ENCODE results near the gene SLC25A38. TPM values are rescaled to one million over a fixed set of nuclear protein-coding genes. Genes with fewer than 3 reads are reported as not detected.

SLC25A38 gene
- total and polyA plus RNA-seq, 10 of the 15 experiments (the other 5 are each of a cell fraction or from before 2014, with no cell fraction given), result 15.2 to 55.2 (median 39.2) TPM

- H3K4me2 ChIP-seq (ENCODE audit: control insufficient read depth, insufficient read depth), result peak overlapping the region; percentile 94
- 2% methylated on average over 9 of the region's 9 CpGs for WGBS (ENCODE audit: insufficient coverage, insufficient replicate concordance, low lambda C conversion rate, missing lambda C conversion rate)
- in situ Hi-C loops (cut with MboI), result no loop called here
- TF ChIP-seq, protein P1, sequence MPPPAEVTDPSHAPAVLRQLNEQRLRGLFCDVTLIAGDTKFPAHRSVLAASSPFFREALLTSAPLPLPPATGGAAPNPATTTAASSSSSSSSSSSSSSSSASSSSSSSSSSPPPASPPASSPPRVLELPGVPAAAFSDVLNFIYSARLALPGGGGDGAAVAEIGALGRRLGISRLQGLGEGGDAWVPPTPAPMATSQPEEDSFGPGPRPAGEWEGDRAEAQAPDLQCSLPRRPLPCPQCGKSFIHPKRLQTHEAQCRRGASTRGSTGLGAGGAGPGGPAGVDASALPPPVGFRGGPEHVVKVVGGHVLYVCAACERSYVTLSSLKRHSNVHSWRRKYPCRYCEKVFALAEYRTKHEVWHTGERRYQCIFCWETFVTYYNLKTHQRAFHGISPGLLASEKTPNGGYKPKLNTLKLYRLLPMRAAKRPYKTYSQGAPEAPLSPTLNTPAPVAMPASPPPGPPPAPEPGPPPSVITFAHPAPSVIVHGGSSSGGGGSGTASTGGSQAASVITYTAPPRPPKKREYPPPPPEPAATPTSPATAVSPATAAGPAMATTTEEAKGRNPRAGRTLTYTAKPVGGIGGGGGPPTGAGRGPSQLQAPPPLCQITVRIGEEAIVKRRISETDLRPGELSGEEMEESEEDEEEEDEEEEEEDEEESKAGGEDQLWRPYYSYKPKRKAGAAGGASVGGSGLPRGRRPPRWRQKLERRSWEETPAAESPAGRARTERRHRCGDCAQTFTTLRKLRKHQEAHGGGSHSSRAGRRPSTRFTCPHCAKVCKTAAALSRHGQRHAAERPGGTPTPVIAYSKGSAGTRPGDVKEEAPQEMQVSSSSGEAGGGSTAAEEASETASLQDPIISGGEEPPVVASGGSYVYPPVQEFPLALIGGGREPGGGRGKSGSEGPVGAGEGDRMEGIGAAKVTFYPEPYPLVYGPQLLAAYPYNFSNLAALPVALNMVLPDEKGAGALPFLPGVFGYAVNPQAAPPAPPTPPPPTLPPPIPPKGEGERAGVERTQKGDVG (CRISPR knock-in tag; IDR thresholded peaks at IDR 0.05), result no peak
- TF ChIP-seq CEBPB (IDR thresholded peaks at IDR 0.05; ENCODE audit: borderline replicate concordance in 1 of 2, low read depth in 2 of 2, low read length in 2 of 2) (no peak), RAD51 (IDR thresholded peaks at IDR 0.05) (no peak), HCFC1 (IDR thresholded peaks at IDR 0.05; ENCODE audit: low read length) (no peak), HDGF (IDR thresholded peaks at IDR 0.05) (no peak), GABPA (IDR thresholded peaks at IDR 0.05; ENCODE audit: low read depth) (no peak), ZNF384 (IDR thresholded peaks at IDR 0.05; ENCODE audit: borderline replicate concordance, low read depth, low read length) (no peak), GATAD2B (conservative IDR thresholded peaks at IDR 0.05; ENCODE audit: low read depth) (no peak), MYC (IDR thresholded peaks at IDR 0.05; ENCODE audit: insufficient read depth, insufficient read length, insufficient replicate concordance, low read length, severe bottlenecking) (no peak), BRCA1 (IDR thresholded peaks at IDR 0.05; ENCODE audit: low read depth, low read length) (no peak), CHD2 (IDR thresholded peaks at IDR 0.05; ENCODE audit: borderline replicate concordance, low read depth, low read length) (no peak), FOXK2 (IDR thresholded peaks at IDR 0.05) (no peak)
- TF ChIP-seq, protein P2, sequence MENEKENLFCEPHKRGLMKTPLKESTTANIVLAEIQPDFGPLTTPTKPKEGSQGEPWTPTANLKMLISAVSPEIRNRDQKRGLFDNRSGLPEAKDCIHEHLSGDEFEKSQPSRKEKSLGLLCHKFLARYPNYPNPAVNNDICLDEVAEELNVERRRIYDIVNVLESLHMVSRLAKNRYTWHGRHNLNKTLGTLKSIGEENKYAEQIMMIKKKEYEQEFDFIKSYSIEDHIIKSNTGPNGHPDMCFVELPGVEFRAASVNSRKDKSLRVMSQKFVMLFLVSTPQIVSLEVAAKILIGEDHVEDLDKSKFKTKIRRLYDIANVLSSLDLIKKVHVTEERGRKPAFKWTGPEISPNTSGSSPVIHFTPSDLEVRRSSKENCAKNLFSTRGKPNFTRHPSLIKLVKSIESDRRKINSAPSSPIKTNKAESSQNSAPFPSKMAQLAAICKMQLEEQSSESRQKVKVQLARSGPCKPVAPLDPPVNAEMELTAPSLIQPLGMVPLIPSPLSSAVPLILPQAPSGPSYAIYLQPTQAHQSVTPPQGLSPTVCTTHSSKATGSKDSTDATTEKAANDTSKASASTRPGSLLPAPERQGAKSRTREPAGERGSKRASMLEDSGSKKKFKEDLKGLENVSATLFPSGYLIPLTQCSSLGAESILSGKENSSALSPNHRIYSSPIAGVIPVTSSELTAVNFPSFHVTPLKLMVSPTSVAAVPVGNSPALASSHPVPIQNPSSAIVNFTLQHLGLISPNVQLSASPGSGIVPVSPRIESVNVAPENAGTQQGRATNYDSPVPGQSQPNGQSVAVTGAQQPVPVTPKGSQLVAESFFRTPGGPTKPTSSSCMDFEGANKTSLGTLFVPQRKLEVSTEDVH (IDR thresholded peaks at IDR 0.05; ENCODE audit: low read depth, partially characterized antibody), result no peak
- TF ChIP-seq, protein P3, sequence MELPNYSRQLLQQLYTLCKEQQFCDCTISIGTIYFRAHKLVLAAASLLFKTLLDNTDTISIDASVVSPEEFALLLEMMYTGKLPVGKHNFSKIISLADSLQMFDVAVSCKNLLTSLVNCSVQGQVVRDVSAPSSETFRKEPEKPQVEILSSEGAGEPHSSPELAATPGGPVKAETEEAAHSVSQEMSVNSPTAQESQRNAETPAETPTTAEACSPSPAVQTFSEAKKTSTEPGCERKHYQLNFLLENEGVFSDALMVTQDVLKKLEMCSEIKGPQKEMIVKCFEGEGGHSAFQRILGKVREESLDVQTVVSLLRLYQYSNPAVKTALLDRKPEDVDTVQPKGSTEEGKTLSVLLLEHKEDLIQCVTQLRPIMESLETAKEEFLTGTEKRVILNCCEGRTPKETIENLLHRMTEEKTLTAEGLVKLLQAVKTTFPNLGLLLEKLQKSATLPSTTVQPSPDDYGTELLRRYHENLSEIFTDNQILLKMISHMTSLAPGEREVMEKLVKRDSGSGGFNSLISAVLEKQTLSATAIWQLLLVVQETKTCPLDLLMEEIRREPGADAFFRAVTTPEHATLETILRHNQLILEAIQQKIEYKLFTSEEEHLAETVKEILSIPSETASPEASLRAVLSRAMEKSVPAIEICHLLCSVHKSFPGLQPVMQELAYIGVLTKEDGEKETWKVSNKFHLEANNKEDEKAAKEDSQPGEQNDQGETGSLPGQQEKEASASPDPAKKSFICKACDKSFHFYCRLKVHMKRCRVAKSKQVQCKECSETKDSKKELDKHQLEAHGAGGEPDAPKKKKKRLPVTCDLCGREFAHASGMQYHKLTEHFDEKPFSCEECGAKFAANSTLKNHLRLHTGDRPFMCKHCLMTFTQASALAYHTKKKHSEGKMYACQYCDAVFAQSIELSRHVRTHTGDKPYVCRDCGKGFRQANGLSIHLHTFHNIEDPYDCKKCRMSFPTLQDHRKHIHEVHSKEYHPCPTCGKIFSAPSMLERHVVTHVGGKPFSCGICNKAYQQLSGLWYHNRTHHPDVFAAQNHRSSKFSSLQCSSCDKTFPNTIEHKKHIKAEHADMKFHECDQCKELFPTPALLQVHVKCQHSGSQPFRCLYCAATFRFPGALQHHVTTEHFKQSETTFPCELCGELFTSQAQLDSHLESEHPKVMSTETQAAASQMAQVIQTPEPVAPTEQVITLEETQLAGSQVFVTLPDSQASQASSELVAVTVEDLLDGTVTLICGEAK (IDR thresholded peaks at IDR 0.05; ENCODE audit: borderline replicate concordance), result no peak
These were observed 24.1 kb downstream of the SLC25A38 start for GRCh38 chr3:39407259-39407629.

More at GRCh38 chr3:39407259-39407629, 24.1 kb downstream of the SLC25A38 start:
- Histone ChIP-seq H4K20me1 (ENCODE audit: control insufficient read depth, insufficient read depth) (peaks cover 8% of the 10 kb centered on the region), H3K9me3 (replicated peaks; ENCODE audit: control insufficient read depth, insufficient read depth, low read length) (no peaks in the 10 kb centered on the region), H3K27ac (ENCODE audit: control insufficient read depth, insufficient read depth) (peak overlapping the region; percentile 83), H3K36me3 (ENCODE audit: control insufficient read depth in 2 of 2, insufficient read depth in 2 of 2, low read length in 1 of 2) (peaks cover 15 to 44% of the 10 kb centered on the region in 2 experiments), H3K27me3 (replicated peaks in 1 of 2; ENCODE audit: control insufficient read depth in 2 of 2, insufficient read depth in 2 of 2, low read length in 1 of 2) (no peaks in the 10 kb centered on the region), H2AFZ (ENCODE audit: control insufficient read depth, low read depth, low read length) (no peak overlapping the region), H3K4me1 (ENCODE audit: control insufficient read depth, insufficient read depth, low read length) (no peaks in the 10 kb centered on the region), H3K4me3 (peak overlapping the region; percentile 94), H3K9ac (ENCODE audit: control insufficient read depth, insufficient read depth, low read length) (peak overlapping the region; percentile 85), H3K79me2 (ENCODE audit: control insufficient read depth, insufficient read depth, low read length) (peaks cover 46% of the 10 kb centered on the region)
- no TSS peak for BruUV-seq (replicated peaks)
- intact Hi-C loops (cut with micrococcal nuclease; ENCODE audit: unreplicated experiment), result no loop called here
- ChIA-PET CTCF (interaction anchor here (1.2 to 6.7 kb wide), 15 partner anchors 9 to 407 kb away, joined by 3 to 55 read pairs (median 7); no protein-coding TSS in a partner anchor), POLR2A (interaction anchor here (0.6 to 2.1 kb wide), 11 partner anchors 9 to 258 kb away, joined by 3 to 11 read pairs (median 4); no protein-coding TSS in a partner anchor), RAD21 (ENCODE audit: unreplicated experiment) (interaction anchor here (0.6 to 4.3 kb wide), 9 partner anchors 18 to 152 kb away, joined by 3 to 24 read pairs (median 5); no protein-coding TSS in a partner anchor), SMC1A (ENCODE audit: uncharacterized antibody, unreplicated experiment) (interaction anchor here (0.6 to 6.6 kb wide), 9 partner anchors 8 to 1120 kb away, joined by 3 to 44 read pairs (median 5); no protein-coding TSS in a partner anchor)
- FAIRE-seq (no peak), ATAC-seq (peak; percentile 14; the same call in 1 of the 3 replicates), DNase-seq (ENCODE audit: low read depth, low spot score) (no peak)
